NCI-H526 (cell line): ENCODE data around the gene ARSB.
A peak's percentile ranks its signal among the peaks of the same experiment; 100 is the strongest.

Experiments used
- DNase-seq, 2 experiments: peaks; one replicate each; lab custom pipeline; 2025; lab: John Stamatoyannopoulos, UW

Gene ARSB

DNA sequence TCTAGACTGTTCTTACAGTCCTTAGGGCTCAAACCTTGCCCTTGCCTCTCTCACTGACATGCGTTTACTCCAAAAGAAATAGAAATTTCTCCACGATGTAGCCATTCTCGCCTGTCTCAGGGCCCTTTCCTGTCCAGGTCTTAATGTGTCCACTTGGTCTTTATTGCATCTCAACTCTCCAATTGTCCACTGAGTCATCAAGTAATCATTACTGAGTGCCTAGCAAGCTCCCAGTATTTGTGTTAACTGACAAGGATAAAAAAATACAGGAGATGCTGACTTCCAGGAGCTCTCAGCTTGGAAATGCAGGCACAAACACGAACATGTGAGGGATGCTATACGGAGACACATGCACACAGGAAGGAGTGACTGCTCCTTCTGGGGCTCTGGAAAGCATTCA is 147.3 kb downstream of the ARSB start:
- DNase-seq = no peak

DNA sequence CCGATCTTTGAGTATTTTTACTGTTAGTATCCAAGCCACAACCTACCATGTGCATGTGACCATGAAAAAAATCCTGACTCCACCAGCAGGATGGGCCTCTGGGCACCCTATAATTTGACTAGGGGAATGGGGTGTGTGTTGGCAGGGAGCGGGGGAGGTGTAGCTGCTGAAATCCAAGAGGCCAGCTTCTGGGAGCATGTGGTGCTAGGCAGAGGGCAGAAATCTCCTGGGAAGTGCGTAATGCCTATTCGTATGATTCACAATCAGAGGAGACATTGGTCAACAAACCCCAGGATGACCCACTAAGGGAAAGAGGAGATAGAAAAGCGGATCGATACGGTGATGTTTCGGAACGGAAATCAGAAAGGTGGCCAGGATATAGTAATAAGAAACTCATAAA is 149.9 kb downstream of the ARSB start:
- no peak for DNase-seq

DNA sequence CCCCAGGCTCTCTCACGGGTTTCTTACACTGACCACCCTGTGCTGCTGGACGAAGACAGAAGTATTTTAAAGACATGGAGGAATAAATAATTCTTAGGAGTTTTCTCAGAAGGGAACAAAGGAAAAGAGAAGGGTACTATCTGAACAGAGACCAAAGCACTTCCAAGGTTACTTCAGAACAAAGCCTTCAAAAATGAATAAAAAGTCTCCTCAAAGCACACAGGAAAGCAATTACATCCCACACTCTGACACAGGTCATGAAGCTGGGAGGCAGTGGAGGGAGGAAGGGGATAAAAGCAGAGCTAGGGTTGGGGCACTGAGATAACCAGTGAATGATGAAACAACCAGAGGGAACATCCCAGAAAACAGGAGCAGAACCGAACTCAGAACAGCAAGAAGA is 151.8 kb downstream of the ARSB start:
- no peak for DNase-seq

DNA sequence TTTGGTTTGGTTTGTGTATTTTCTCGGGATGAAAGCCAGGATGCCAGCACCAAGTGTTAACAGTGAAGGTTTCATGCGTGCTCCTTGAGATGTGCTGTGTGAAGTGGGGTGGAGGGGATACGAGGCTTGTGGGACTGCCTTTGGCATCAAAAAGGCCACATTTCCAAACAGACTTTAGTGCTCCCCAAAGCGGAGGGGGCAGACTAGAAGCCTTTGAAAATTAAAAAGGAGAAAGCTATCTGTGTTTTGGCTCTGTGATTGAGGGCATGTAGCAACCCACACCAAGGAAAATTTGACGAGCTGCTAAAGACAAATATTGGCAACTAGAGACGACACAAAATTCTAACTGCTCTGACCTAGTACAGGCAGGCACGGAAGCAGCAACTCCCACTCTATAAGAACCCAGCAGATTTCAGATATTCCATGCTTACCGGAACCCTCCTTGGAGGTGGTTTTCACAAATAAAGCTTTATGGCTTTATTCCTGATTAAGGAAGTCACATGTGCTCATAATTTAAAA is 154.5 kb downstream of the ARSB start:
- no peak for DNase-seq

DNA sequence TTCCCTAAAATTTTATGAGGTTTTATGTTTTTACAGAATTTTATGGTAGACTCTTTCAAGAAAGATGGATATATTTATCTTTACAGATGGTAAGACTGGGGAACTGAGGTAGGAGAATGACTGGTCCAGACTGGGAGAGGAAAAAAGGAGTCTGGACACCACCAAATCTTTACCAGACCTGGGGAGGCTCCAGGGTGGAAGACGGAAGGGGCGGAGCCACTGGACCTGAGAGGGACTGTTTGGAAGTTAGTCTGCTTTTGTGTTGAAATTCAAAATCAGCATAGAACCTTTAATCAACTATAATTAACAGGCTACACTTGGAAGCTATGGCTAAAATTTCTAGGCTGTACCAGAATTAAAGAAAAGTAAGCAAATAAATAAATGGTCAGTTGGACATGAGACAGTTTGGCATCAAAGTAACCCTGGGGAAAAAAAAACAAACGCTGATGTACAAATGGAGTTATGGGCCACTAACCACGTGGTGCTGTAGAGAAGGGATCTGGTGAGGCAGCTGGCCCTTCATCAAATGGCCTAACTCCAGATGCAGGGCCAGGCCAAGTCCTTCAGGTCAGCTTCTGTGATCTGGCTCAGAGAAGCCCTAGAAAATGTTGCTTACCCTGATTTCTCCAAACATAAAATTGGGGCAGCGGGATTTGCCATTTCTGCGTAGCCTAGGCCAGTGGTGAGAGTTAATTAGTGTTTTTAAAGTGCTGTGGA is 155.1 kb downstream of the ARSB start:
- DNase-seq = no peak

DNA sequence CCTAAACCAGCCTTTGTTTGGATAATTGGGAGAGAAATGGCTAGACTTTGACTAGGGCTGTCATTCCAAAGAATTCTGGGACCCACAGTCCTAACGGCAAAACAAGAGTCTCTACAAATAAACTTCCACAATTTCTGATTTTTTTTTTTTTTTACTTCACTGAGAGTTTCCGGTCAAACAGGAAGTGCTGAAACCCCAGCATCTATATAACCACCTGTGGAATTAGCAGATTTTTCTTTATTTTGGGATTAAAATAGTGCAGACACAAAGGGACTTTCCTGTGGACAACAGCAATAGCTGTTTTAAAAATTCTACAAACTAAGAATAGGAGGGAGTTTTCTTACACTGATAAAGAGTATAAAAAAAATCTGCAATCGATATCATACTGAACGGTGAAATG is 157.4 kb downstream of the ARSB start:
- no peak for DNase-seq

DNA sequence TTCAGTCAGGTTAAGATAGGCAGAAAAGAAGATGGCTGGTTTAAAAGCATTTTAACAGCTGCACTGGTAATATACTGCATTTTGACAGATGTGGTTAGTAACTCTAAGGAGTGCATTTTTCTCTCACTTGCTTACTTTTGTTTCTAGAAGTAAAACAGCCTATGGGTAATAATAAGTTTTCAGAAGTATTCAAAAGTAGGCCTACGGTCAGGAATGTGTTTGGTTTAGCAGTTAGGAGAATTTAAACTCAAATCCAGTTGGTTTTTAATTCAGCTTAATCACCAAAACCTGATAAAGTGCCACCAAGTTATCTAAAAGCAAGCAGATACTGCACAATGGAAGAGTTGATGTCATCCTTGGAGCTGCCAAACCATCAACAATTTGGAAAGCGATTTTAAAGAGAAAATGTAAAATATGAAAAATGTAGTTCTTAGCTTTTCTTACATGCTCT is 160.3 kb downstream of the ARSB start:
- DNase-seq = no peak

DNA sequence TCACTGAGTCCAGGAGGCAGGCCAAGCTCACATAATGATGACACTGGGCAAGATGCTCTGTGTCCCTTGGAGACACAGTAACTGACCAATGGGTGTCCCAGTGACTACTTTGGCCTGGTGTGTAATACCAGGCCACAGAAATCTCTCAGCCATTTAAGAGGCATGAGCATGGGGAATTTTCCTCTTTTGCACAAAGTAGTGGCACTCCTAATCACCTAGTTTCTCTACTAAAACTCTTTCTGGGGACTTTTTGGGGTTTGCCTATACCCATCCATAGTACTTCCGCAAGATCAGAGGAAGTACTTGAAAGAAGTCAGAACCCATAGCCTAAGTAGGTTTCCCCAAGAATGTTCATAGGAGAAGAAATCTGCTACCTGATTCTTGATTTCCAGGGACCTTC is 161.9 kb downstream of the ARSB start:
- no peak for DNase-seq

DNA sequence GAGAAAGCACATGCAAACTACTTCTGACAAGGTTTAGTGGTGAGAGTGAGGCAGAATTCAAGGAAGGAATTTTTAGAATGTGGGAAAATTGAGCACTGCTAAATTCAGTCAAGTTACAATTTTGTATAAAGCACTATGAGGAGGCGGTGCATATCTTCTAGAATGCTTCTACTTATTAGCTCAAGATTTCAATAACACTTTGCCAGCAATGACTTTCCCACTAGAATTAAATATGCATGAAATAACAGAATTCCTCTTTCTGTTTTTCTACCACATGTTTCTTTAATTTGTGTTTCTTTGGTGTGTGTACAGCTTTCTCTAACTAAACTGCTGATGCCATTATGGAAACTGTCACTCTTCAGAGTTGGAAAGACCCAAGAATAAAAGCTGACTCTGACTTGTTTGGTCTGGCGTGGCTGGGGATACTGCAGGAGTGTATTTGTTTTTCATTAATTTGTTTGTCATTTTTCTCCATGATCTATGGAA is 163.5 kb downstream of the ARSB start:
- DNase-seq = no peak

DNA sequence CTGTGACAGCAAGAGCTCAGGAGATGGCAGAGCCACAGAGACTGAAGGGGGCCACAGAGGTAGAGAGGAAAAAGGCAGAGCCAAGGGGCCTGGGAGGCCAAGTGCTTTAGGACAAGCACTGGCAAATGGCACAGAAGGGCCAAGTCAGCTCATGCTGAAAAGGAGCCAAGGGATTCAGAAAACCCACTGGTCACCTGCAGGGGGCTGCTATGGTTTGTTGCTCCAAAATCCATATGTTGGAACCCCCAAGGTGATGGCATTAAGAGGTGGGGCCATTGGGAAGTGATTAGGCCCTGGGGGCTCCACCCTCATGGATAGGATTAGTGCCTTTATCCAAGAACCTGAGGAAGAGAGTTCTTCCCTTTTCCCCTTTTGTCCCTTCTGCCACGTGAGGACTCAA is 165.4 kb downstream of the ARSB start:
- DNase-seq = no peak

DNA sequence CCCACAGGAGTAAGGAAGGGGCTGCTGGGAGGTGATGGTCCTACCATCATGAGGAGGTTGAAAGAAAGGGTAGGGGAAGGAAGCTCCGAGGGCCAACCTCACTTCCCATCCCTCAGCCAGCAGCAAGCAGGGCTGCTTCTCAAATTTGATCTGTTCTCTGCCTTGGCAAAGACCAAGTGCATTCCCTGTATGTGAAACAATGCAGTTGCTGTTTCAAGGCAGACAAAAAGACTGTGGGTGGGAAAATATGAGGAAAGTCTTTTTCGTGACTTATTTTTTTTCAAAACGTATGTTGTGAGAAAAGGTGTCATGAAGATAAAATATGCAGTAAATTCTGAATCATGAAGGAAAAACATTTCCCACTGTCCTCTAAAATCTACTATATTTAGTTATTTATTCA is 165.9 kb downstream of the ARSB start:
- no peak for DNase-seq

DNA sequence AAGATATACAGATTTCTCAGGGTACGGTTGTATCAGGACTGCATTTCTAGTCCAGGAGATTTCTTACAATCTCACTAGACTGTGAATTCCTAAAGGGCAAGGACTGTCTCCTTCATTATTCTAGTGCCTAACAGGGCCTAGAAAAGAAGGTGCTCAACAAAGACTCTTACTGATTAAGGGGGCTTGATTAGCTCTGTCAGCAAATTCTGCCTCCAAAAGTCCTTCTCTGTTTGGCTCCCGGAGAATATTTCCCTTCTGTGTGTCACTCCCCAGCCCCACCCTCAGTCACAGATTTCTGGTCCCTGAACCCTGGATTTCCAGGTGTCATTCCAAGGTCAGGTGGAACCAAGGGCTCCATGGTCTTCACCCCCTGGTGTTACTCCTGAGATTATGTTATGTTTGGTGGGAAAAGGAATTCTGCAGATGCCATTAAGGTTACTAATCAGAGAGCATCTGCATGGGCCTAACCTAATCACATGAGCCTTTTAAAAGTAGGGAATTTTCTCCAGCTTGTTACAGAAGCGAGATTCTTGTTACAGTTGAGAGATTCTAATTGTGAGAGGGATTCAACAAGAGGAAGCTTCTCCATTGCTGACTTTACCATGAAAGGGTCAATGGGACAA is 168.9 kb downstream of the ARSB start:
- DNase-seq = no peak

DNA sequence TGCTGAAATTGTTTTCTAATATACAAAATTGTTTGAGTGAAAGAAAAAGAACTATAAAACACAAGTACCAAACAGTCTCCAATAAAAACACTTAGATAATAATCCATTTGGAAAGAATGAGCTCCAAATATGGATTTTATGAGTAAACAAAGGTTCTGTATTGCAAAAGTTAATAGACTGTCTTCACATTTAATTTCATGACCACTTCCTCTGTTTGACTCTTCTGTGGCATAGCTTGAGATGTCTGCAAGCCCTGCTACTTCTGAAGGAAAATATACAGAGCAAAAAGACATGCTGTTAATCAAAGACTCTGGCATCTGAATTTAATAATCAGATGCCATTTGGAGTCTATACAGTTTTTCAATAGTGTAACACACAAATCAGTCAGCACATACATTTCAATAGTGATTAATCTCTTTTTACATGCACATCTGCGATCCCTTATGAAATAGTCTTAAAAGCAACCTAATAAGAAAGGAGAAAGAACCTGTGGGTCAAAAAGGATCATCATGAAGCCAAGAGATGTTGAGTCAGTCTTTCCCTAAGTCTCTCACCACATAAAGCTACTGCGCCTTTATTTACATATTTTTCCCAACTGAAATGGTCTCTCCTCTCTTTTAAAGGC is 171.1 kb downstream of the ARSB start:
- no peak for DNase-seq

DNA sequence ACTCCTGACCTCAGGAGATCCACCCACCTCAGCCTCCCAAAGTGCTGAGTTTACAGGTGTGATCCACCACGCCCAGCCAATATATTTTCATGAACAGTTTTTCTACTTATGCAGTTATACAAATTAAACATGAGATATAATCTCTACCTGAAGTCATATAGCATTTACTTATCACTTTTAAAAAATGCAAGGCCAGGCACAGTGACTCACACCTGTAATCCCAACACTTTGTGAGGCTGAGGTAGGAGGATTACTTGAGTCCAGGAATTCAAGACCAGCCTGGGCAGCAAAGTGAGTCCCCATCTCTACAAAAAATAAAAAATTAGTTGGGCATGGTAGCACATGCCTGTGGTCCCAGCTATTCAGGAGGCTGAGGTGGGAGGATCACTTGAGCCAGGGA is 171.8 kb downstream of the ARSB start:
- DNase-seq = no peak

DNA sequence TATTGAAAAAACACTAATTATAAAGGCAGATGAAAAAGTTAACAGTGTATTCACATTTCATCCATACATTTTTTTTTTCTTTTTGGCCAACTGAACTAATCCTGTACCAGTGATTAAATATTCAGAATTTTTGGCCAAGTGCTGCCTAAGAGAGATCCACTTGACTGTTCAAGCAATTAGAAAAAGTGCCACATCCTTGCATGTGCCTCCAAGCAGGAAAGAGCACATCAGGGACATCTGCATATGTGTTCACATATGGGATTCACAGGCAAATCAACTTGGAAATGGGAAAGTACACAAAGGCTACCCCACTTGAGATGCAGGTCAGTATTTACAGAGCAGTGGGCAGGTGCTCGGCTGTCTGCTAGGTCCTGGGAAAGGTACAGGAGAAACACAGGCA is 173.2 kb downstream of the ARSB start:
- DNase-seq = peak; percentile 77 to 79

DNA sequence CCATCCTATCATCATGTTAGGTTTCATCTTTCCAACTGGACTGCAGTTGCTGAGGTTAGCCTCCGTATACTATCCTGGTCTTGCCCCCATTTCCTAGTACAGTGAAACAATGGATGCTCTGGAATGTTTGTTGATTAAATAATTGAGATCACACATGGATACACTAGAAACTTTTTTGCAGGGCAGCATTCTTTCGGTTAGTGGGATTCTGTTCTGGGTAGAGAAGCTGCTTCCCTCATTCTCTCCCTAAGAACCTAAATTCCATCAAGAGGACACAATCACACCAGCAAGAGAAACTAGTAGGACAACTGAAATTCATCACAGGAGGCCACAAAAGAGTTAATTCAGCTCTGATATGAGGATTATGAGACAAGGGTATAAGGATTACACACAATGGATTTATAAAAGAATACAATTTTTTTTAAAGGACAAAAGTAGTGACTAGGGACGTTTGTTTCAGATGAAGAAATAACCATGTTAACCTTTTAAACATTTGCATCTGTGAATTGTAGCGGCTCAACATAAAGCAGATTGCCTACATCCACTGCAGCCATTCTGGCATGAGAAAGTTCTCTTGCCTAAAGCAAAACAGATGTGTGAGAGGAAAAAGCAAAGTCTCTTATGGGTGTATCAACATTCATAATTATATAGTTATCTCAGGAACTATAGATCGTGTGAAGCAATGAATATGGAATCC is 173.8 kb downstream of the ARSB start:
- no peak for DNase-seq

DNA sequence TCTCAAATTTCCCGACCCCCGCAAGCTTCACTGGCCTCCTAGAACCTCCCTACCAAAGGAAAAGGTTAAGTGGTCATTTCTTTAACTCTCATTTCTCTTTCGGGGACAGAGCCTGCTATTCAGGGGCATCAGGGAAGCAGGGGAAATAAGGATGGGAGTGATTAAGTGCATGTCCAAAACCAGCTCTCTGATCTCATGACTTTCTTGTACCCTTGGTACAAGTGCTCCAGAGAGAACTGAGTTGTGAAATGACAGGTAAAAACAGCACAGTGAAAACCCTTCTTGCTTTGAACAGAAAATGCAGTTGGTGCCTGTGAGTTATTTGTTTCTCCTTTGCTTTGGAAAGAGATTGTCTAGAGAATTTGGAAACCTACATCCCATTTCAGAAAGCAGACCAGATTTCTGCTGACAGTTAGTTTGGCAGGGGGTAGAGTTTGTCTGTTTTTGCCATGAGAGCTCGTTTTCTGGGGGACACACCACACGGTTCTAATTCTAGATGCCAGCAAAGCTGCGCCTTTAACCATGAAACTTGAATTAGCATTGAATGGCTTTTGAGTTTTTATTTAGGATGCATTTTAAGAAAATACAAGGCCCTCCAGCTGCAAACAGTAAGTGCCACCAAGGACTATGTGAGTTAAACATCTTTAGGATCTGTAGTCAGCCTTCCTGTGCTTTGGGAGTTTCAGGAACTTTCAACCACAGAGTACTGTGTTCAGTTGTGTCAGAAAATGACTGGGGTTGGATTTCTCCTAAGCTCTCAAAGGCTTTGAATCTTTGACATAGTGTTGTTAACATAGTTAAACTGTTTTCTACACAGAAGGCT is 174.8 kb downstream of the ARSB start:
- DNase-seq = no peak

DNA sequence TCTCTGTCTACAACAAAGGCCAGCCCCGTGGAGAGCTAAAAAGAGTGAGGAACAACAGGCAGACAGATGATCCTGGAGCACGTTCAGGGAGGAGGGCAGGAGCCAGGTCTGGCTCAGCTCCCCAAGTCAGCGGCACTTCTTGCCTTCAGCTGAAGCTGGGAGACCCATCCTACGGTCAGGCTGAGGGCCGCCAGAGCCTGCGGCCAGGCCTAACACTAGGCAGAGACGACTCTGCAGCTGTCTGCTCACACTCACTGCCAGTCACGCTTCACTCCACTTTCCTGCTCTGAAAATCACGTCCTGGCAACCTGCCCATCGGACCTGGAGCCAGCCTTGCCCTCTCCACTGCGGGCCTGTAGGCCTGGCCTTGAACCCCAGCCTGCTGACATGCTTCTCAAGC is 175.7 kb downstream of the ARSB start:
- no peak for DNase-seq

DNA sequence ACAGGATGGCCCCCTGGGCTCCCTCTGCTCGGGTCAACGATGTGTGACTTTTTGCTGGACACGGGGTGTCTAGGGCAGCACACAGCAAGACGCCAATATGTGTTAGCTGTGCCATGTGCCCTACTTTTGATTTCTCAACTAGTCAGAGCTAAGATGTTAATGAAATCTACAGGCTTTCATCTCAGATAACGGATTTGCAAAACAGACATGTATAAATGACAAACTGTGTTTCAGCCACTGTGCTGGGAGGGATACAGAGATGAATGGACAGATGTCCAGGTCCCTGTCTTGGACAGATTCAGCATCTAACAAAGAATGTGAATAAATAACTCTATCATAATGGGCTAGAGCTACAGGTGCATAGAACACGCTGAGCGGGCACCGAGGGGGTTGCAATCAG is 176.3 kb downstream of the ARSB start:
- no peak for DNase-seq

DNA sequence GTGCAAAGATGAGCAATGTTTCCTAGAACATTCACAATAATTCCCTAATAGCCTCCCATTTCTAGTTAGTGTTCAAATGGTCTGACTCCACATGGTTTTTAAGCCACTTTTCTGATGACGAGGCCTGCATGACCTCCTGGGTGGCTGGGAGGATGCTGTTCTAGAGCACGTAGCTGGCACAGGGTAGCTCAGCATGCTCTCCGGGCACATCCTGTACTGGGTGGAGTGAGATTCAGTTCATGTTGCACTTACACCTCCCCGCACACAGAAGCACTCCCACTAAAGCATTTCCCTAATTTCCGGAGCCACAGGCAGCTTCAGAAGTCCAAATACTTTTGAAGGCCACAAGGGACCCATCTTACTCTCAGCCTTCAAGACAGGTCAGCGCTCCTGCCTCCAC is 176.7 kb downstream of the ARSB start:
- DNase-seq = no peak

DNA sequence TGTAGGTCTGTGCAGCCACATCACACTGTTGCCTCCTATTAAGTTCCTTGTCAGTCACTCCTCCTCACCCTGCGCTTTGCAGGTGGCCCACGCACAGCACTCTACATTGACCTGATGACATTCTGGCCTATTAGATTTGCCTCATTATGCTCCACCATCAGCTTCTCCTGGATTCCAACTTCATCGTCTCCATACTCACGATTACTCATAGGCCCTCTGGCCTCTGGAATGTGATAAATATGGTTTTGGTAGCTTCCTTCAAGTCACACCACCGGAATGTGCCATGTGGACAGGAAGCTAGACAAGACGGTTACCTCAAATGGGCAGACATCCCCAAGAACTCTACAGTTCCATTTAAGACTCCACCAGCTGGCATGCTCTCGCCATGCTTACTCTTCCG is 178.6 kb downstream of the ARSB start:
- no peak for DNase-seq
